ENCODE data around the gene PITX1.
A peak's percentile ranks its signal among the peaks of the same experiment; 100 is the strongest.

PITX1 gene

GRCh38 chr5:135065306-135066265 lies 31.6 kb upstream of the PITX1 start:
- Histone ChIP-seq H3K27ac (replicated peaks; ENCODE audit: low read length) (no peak overlapping the region), H3K18ac (ENCODE audit: low read length) (peak overlapping the region; percentile 77), H2BK12ac (ENCODE audit: low read length) (peak overlapping the region; percentile 92), H3K4me2 (ENCODE audit: insufficient read depth, low read length, poor library complexity, severe bottlenecking) (no peak overlapping the region), H3K27me3 (ENCODE audit: control insufficient read depth in 3 of 3, insufficient read depth in 3 of 3, low read depth in 1 of 3, low read length in 3 of 3) (peaks cover 0 to 77% (median 22%) of the 10 kb centered on the region in 3 experiments), H2BK5ac (ENCODE audit: low read length) (no peak overlapping the region), H2BK15ac (ENCODE audit: low read length) (peak overlapping the region; percentile 84), H3K79me1 (ENCODE audit: low read depth, low read length) (no peaks in the 10 kb centered on the region), H4K91ac (ENCODE audit: low read depth, low read length, poor library complexity) (no peak overlapping the region), H3K4me1 (ENCODE audit: control insufficient read depth in 2 of 2, insufficient read depth in 1 of 2, low read depth in 1 of 2, low read length in 2 of 2) (peaks cover 0 to 20% of the 10 kb centered on the region in 2 donors), H3K9ac (ENCODE audit: low read depth, low read length, poor library complexity) (peak overlapping the region; percentile 61), H2AFZ (ENCODE audit: low read length) (no peak overlapping the region), H3K23ac (ENCODE audit: low read depth, low read length, poor library complexity) (peak overlapping the region; percentile 32), H3K4me3 (ENCODE audit: low read length in 2 of 2) (no peak overlapping the region), H4K8ac (ENCODE audit: low read depth, low read length) (no peak overlapping the region), H2AK5ac (ENCODE audit: low read depth, low read length) (peak overlapping the region; percentile 30), H2BK120ac (ENCODE audit: low read depth, low read length) (no peak overlapping the region), H3K14ac (ENCODE audit: low read length) (no peak overlapping the region), H3K36me3 (replicated peaks in 1 of 2; ENCODE audit: control insufficient read depth in 2 of 2, insufficient read depth in 2 of 2, low read length in 2 of 2) (no peaks in the 10 kb centered on the region), H3K4ac (ENCODE audit: low read length) (no peak overlapping the region), H3K9me3 (replicated peaks in 1 of 2; ENCODE audit: control insufficient read depth in 2 of 2, insufficient read depth in 1 of 2, low read depth in 1 of 2, low read length in 2 of 2) (no peaks in the 10 kb centered on the region)
- no peak for DNase-seq (ENCODE audit: low spot score)
- WGBS, 2 donors (ENCODE audit: extremely low coverage in 2 of 2, insufficient read length in 2 of 2, insufficient replicate concordance in 1 of 2): no CpG with 5 or more reads among the region's 16 CpGs

- Histone ChIP-seq H2AK5ac (ENCODE audit: low read depth, low read length) (peak overlapping the region; percentile 68), H2BK12ac (ENCODE audit: low read length) (no peak overlapping the region), H3K4ac (ENCODE audit: low read length) (no peak overlapping the region), H2AFZ (ENCODE audit: low read length) (no peak overlapping the region), H3K79me1 (ENCODE audit: low read depth, low read length) (no peaks in the 10 kb centered on the region), H3K4me3 (ENCODE audit: low read length in 2 of 2) (no peak overlapping the region), H3K23ac (ENCODE audit: low read depth, low read length, poor library complexity) (no peak overlapping the region), H2BK15ac (ENCODE audit: low read length) (no peak overlapping the region), H3K27me3 (ENCODE audit: control insufficient read depth in 3 of 3, insufficient read depth in 3 of 3, low read depth in 1 of 3, low read length in 3 of 3) (peaks cover 0 to 81% (median 19%) of the 10 kb centered on the region in 3 experiments), H3K4me1 (ENCODE audit: control insufficient read depth in 2 of 2, insufficient read depth in 1 of 2, low read depth in 1 of 2, low read length in 2 of 2) (peaks cover 0 to 13% of the 10 kb centered on the region in 2 donors), H3K27ac (replicated peaks; ENCODE audit: low read length) (no peak overlapping the region), H3K36me3 (replicated peaks in 1 of 2; ENCODE audit: control insufficient read depth in 2 of 2, insufficient read depth in 2 of 2, low read length in 2 of 2) (no peaks in the 10 kb centered on the region), H4K91ac (ENCODE audit: low read depth, low read length, poor library complexity) (no peak overlapping the region), H2BK5ac (ENCODE audit: low read length) (no peak overlapping the region), H3K14ac (ENCODE audit: low read length) (no peak overlapping the region), H3K18ac (ENCODE audit: low read length) (peak overlapping the region; percentile 67), H4K8ac (ENCODE audit: low read depth, low read length) (no peak overlapping the region), H3K4me2 (ENCODE audit: insufficient read depth, low read length, poor library complexity, severe bottlenecking) (no peak overlapping the region), H3K9ac (ENCODE audit: low read depth, low read length, poor library complexity) (no peak overlapping the region), H2BK120ac (ENCODE audit: low read depth, low read length) (no peak overlapping the region), H3K9me3 (replicated peaks in 1 of 2; ENCODE audit: control insufficient read depth in 2 of 2, insufficient read depth in 1 of 2, low read depth in 1 of 2, low read length in 2 of 2) (no peaks in the 10 kb centered on the region)
- WGBS, 2 donors (ENCODE audit: extremely low coverage in 2 of 2, insufficient read length in 2 of 2, insufficient replicate concordance in 1 of 2): no CpG with 5 or more reads among the region's 4 CpGs
- DNase-seq (ENCODE audit: low spot score): no peak
Observed at GRCh38 chr5:135064235-135064570, 30.2 kb upstream of the PITX1 start.

GRCh38 chr5:135063511-135064234 lies 29.6 kb upstream of the PITX1 start:
- Histone ChIP-seq H3K9ac (ENCODE audit: low read depth, low read length, poor library complexity) (peak overlapping the region; percentile 1), H3K4me2 (ENCODE audit: insufficient read depth, low read length, poor library complexity, severe bottlenecking) (no peak overlapping the region), H3K4me3 (ENCODE audit: low read length in 2 of 2) (no peak overlapping the region), H2AK5ac (ENCODE audit: low read depth, low read length) (peak overlapping the region; percentile 60), H2BK15ac (ENCODE audit: low read length) (peak overlapping the region; percentile 10), H4K91ac (ENCODE audit: low read depth, low read length, poor library complexity) (no peak overlapping the region), H3K36me3 (replicated peaks in 1 of 2; ENCODE audit: control insufficient read depth in 2 of 2, insufficient read depth in 2 of 2, low read length in 2 of 2) (no peaks in the 10 kb centered on the region), H3K9me3 (replicated peaks in 1 of 2; ENCODE audit: control insufficient read depth in 2 of 2, insufficient read depth in 1 of 2, low read depth in 1 of 2, low read length in 2 of 2) (no peaks in the 10 kb centered on the region), H3K27me3 (ENCODE audit: control insufficient read depth in 3 of 3, insufficient read depth in 3 of 3, low read depth in 1 of 3, low read length in 3 of 3) (peaks cover 0 to 81% (median 19%) of the 10 kb centered on the region in 3 experiments), H3K18ac (ENCODE audit: low read length) (peak overlapping the region; percentile 65), H3K79me1 (ENCODE audit: low read depth, low read length) (no peaks in the 10 kb centered on the region), H2BK120ac (ENCODE audit: low read depth, low read length) (no peak overlapping the region), H2BK5ac (ENCODE audit: low read length) (no peak overlapping the region), H3K4me1 (ENCODE audit: control insufficient read depth in 2 of 2, insufficient read depth in 1 of 2, low read depth in 1 of 2, low read length in 2 of 2) (peaks cover 0 to 7% of the 10 kb centered on the region in 2 donors), H3K14ac (ENCODE audit: low read length) (no peak overlapping the region), H2AFZ (ENCODE audit: low read length) (no peak overlapping the region), H3K4ac (ENCODE audit: low read length) (no peak overlapping the region), H3K23ac (ENCODE audit: low read depth, low read length, poor library complexity) (no peak overlapping the region), H4K8ac (ENCODE audit: low read depth, low read length) (no peak overlapping the region), H2BK12ac (ENCODE audit: low read length) (no peak overlapping the region), H3K27ac (replicated peaks; ENCODE audit: low read length) (no peak overlapping the region)
- no peak for DNase-seq (ENCODE audit: low spot score)
- WGBS, 2 donors (ENCODE audit: extremely low coverage in 2 of 2, insufficient read length in 2 of 2, insufficient replicate concordance in 1 of 2): no CpG with 5 or more reads among the region's 14 CpGs

- H3K4me3 ChIP-seq (ENCODE audit: low read length in 2 of 2): no peak overlapping the region
- H2AK5ac ChIP-seq (ENCODE audit: low read depth, low read length): peak overlapping the region; percentile 60
- H3K14ac ChIP-seq (ENCODE audit: low read length): no peak overlapping the region
- peak overlapping the region; percentile 22 for H3K18ac ChIP-seq (ENCODE audit: low read length)
- no peak overlapping the region for H2AFZ ChIP-seq (ENCODE audit: low read length)
- no peak for DNase-seq (ENCODE audit: low spot score)
- no peak overlapping the region for H4K8ac ChIP-seq (ENCODE audit: low read depth, low read length)
- H2BK15ac ChIP-seq (ENCODE audit: low read length): no peak overlapping the region
- H3K9me3 ChIP-seq (replicated peaks in 1 of 2; ENCODE audit: control insufficient read depth in 2 of 2, insufficient read depth in 1 of 2, low read depth in 1 of 2, low read length in 2 of 2): no peaks in the 10 kb centered on the region
- no peak overlapping the region for H2BK120ac ChIP-seq (ENCODE audit: low read depth, low read length)
- no peaks in the 10 kb centered on the region for H3K36me3 ChIP-seq (replicated peaks in 1 of 2; ENCODE audit: control insufficient read depth in 2 of 2, insufficient read depth in 2 of 2, low read length in 2 of 2)
- H3K9ac ChIP-seq (ENCODE audit: low read depth, low read length, poor library complexity): no peak overlapping the region
- peaks cover 0 to 84% (median 19%) of the 10 kb centered on the region in 3 experiments for H3K27me3 ChIP-seq (ENCODE audit: control insufficient read depth in 3 of 3, insufficient read depth in 3 of 3, low read depth in 1 of 3, low read length in 3 of 3)
- H3K27ac ChIP-seq (replicated peaks; ENCODE audit: low read length): no peak overlapping the region
- H2BK12ac ChIP-seq (ENCODE audit: low read length): no peak overlapping the region
- H3K79me1 ChIP-seq (ENCODE audit: low read depth, low read length): no peaks in the 10 kb centered on the region
- H3K4ac ChIP-seq (ENCODE audit: low read length): no peak overlapping the region
- WGBS, 2 donors (ENCODE audit: extremely low coverage in 2 of 2, insufficient read length in 2 of 2, insufficient replicate concordance in 1 of 2): no CpG with 5 or more reads among the region's 8 CpGs
- no peak overlapping the region for H2BK5ac ChIP-seq (ENCODE audit: low read length)
- H3K23ac ChIP-seq (ENCODE audit: low read depth, low read length, poor library complexity): no peak overlapping the region
- peaks cover 0 to 6% of the 10 kb centered on the region in 2 donors for H3K4me1 ChIP-seq (ENCODE audit: control insufficient read depth in 2 of 2, insufficient read depth in 1 of 2, low read depth in 1 of 2, low read length in 2 of 2)
- no peak overlapping the region for H3K4me2 ChIP-seq (ENCODE audit: insufficient read depth, low read length, poor library complexity, severe bottlenecking)
- H4K91ac ChIP-seq (ENCODE audit: low read depth, low read length, poor library complexity): no peak overlapping the region
Observed at GRCh38 chr5:135063056-135063445, 29.0 kb upstream of the PITX1 start.

Data from neuronal stem cell (in vitro differentiated cells).